Measurements from ENCODE around the gene RNF224.
"Not testable (repeated sequence)": the region's sequence is repeated elsewhere in the genome, so short reads cannot be mapped to it uniquely, and the experiment has no call there.

The RNF224 gene

GRCh38 chr9:137255448-137256114 is 28.3 kb downstream of the RNF224 start:
- DNase-seq, result no peak

- no peak for DNase-seq
Observed at GRCh38 chr9:137256362-137256761, 29.1 kb downstream of the RNF224 start.

DNA sequence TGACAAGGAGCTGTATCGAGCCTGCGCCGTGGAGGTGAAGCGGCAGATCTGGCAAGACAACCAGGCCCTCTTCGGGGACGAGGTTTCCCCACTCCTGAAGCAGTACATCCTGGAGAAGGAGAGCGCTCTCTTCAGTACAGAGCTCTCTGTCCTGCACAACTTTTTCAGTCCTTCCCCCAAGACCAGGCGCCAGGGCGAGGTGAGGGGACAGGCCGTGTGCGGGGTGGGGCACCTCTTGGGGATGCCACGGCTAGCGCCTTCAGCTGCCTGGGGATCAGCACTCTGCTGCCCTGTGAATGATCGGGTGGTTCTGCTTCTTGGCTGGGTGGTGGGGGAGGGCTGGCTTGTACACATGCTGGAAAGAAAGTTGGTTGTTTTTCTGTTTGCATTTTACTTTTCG is 29.6 kb downstream of the RNF224 start:
- no peak for DNase-seq

GRCh38 chr9:137262173-137262908 is 35.0 kb downstream of the RNF224 start:
- DNase-seq, result not testable (repeated sequence)

DNA sequence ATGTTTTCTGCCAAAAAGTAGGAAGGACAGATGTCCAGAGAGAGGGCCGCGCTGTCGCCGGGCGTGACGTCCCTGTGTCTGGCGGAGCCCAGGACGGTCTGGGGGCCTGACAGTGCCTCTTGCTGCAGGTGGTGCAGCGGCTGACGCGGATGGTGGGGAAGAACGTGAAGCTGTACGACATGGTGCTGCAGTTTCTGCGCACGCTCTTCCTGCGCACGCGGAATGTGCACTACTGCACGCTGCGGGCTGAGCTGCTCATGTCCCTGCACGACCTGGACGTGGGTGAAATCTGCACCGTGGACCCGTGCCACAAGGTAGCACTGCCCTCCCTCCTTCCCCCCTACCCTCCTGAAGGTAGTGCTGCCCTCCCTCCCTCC is 35.6 kb downstream of the RNF224 start:
- DNase-seq, result no peak

DNA sequence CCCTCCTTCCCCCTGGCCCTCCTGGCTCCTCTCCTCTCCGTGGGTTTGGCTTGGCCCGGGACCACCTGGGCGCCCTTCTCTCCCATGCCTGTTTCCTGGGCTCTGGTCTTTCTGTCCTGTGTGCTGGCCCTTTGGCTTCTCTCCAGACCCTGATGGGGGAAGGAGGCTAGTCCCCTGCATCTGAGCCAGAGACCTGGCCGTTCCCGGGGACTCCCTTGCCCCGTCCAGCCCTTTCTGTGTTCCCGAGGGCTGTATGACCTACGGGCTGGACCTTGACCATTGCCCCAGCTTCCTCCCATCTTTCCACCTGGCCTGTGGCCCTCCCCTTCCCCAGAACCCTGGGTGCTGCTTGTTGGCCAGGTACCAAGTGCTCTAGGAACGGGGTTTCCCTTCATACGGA is 36.2 kb downstream of the RNF224 start:
- no peak for DNase-seq

DNA sequence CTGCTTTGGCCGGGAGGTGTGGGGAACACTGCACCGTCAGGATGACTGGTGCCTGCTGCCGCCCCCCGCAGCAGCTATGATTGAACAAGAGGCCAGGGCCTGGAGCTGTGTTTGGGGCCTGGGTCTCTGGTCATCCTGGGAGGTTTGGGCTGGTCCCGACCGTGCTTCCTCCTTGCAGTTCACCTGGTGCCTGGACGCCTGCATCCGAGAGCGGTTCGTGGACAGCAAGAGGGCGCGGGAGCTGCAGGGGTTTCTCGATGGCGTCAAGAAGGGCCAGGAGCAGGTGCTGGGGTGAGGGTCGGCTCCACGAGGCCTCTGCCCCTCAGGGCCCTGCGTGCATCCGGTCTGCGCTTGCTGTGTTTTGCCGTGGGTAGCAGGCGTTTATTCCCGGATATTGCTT is 36.8 kb downstream of the RNF224 start:
- DNase-seq, result no peak

GRCh38 chr9:137265496-137266161 is 38.3 kb downstream of the RNF224 start:
- DNase-seq, result no peak

DNA sequence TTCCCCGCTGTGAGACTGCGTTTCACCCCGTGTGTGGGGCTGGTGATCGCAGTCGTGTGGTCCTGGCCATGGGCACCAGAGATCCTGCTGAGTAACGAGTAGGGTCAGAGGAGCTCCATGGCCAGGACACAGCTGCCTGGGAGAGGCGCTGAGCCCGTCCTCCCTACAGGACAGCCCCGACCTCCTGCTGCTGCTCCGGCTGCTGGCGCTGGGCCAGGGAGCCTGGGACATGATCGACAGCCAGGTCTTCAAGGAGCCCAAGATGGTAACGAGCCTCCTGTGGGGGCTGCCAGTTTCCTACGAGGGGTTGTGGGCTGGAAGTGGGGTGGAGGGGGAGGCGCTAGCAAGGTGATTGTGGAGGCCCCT is 38.8 kb downstream of the RNF224 start:
- DNase-seq, result no peak

- no peak for DNase-seq
Observed at GRCh38 chr9:137266585-137267453, 39.5 kb downstream of the RNF224 start.

DNA sequence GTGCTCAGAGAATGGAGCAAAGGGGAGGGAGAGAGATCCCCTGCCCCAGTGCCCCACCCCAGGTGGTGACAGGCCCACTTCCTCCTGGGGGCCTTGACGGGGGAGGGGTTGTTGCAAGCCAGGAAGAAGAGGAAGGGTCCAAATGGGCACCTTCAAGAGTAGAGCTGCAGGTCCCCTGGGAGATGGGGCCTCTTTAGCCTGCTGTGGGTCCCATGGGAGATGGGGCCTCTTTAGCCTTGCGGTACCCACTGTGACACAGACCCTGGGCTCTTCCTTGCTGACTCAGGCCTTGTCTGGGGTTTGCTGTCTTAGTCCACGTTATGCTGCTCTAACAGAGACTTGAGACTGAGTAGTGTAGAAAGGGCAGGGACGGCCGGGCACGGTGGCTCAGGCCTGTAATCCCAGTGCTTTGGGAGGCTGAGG is 40.6 kb downstream of the RNF224 start:
- no peak for DNase-seq

DNA sequence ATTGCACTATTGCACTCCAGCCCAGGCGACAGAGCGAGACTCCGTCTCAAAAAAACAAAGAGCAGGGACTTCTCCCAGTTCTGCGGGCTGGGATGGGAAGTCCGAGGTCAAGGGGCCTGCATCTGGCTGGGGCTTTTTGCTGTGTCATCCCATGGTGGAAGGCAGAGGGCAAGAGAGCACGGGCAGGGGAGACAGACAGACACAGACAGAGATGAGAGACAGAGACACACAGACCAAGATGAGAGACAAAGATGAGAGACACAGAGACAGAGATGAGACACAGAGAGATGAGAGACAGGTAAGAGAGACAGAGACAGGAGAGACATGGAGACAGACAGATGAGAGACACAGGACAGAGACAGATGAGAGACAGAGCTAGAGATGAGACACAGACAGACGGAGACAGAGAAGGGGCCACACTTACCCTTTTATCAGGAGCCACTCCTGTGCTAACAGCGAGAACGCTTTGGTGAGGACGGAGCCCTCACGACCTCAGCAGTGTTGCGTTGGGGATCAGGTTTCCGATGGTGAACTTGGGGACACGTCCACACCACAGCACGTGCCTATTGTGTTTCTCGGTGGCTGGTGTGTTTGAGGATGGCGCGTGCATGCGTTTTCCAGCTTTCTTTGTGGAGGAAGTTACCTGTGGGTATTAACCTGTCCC is 41.4 kb downstream of the RNF224 start:
- no peak for DNase-seq

- no peak for DNase-seq
Observed at GRCh38 chr9:137269231-137269772, 42.0 kb downstream of the RNF224 start.

DNA sequence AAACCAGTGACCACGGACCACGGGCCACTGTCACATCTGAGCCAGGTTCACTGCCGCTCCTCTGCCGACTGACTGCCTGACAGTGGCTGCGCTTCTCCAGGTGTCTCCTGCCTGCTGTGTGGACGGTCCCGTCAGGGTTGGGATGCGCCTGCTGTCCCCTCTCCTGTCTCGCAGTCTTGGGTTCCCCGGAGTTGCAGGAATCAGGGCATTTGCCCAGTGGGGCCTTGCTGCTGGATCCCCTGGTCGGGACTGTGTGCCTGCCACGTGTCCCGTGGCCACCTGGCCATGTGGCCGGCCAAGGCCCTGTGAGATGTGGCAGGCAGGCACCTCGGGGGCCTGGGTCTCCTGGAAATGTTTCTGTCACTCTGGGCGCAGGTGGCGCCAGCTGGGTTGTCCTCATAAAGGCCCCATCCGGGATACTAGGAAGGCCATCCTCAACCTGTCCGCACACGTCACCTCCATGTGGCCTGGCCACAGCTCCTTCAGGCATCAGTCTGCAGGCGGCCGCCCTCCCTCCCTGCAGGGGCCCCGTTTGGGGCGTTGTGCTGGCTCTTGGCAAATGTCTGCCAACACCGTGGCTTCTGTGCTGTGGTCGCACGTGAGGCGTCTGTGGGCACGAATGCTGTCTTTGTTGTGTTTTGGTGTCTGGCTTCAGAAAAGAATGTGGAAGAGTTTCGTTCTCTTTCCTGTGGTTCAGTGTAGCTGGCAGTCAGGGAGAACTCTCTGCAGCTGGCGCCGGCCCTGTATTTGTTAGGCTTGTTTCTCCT is 43.8 kb downstream of the RNF224 start:
- DNase-seq, result no peak

- DNase-seq, result no peak
Observed at GRCh38 chr9:137271696-137272076, 44.4 kb downstream of the RNF224 start.

DNA sequence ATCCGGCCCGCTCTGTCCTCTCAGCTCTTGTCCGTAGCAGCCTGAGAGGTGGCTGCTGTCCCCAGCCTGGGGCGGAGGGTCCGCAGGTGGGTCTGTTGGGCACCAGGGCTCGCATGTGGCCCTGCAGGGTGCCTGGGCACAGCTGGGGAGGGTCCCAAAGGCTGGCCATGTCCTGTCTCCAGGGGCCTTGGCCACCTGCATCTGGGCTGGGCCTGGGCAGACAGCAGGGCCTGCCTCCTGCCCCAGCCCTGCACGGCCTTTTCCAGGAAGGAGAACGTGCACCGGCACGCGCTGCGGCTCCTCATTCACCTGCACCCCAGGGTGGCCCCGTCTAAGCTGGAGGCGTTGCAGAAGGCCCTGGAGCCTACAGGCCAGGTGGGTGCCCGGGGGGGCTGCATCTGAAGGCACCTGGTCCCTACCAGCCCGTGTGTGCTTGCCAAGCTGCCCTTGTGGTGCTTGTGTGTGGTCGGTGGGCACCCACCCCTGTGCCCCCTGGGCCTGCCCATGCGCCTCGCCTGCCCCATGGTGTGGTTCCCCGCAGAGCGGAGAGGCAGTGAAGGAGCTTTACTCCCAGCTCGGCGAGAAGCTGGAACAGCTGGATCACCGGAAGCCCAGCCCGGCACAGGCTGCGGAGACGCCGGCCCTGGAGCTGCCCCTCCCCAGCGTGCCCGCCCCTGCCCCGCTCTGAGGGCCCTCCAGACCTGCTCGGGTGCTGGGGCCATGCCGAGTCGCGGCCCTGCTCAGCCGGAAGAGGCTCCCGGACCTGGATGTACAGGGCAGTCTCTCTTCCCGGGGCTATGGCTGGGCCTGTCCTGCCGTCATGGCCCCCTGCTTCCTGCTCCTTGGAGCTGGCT is 45.2 kb downstream of the RNF224 start:
- no peak for DNase-seq

GRCh38 chr9:137273095-137273490 is 45.8 kb downstream of the RNF224 start:
- no peak for DNase-seq

DNA sequence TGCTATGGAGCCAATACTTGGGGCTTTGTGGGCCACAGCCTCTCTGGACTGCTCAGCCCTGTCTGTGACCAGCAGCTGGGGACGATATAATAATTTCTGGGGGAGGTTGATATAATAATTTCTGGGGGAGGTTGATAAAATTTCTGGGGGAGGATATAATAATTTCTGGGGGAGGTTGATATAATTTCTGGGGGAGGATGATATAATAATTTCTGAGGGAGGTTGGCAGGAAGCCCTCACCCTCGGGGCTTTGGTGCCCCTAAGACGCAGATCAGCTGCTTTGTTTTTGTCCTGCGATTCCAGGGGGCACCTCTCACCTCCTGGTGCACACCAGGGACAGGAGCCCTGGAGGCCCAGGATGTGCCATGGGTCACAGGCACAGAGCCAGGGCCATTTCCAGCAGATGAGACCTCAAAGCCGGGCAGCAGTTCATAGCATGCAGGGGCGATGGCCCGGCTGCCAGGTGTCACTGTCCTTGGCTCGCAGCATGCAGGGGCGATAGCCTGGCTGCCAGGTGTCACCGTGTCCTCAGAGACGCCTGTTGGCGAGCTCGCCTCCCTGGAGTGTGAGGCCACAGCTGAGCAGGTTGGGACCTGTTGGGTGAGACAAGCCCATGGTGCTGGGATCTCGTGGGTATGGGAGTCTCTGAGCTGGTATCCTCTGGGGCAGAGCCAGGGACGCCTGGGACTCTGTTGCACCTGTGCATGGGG is 46.5 kb downstream of the RNF224 start:
- peak; percentile 67 for DNase-seq

GRCh38 chr9:137275203-137275587 is 47.9 kb downstream of the RNF224 start:
- DNase-seq, result no peak
